Uterus (tissue), 2 donors: Measurements from ENCODE around the gene TRPC4.

Experiments used
- POLR2A ChIP-seq, 2 donors: fragments of 450-650 bp; IDR thresholded peaks; one replicate each; pipeline ENCODE4 v1.6.1; 2016; ENCODE audit warnings: antibody characterized with exemption in 2 of 2, mild to moderate bottlenecking in 1 of 2, moderate library complexity in 1 of 2
- TF ChIP-seq, protein P1 (sequence below), 4 experiments: fragments of 200-600 bp in 2 of 4; fragments of 450-650 bp in 2 of 4; sonication (generic) in 2 of 4; IDR thresholded peaks; one replicate each; pipeline ENCODE4 v1.5.1; 2016 to 2019; ENCODE audit warnings: antibody characterized with exemption in 4 of 4, mild to moderate bottlenecking in 2 of 4, moderate library complexity in 1 of 4

DNA sequence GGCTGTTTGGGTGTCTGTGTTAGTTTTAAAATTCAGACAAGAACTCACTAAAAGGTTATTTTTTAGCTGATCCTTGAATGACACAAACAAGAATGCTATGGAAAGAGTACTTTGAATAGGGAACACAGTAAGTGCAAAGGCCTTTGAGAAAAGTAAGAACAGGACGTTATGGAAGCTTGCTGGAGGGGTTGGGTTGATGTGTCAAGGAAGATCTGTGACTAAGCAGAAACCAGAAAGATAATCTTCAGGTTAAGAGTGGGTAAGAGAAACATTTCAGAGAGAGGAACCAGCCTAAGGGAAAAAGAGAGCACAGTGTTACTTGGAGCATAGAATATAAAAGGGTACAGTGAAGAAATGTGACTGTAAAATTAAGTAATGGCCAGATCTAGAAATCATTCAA is 41.2 kb upstream of the TRPC4 start:
- TF ChIP-seq, protein P1, sequence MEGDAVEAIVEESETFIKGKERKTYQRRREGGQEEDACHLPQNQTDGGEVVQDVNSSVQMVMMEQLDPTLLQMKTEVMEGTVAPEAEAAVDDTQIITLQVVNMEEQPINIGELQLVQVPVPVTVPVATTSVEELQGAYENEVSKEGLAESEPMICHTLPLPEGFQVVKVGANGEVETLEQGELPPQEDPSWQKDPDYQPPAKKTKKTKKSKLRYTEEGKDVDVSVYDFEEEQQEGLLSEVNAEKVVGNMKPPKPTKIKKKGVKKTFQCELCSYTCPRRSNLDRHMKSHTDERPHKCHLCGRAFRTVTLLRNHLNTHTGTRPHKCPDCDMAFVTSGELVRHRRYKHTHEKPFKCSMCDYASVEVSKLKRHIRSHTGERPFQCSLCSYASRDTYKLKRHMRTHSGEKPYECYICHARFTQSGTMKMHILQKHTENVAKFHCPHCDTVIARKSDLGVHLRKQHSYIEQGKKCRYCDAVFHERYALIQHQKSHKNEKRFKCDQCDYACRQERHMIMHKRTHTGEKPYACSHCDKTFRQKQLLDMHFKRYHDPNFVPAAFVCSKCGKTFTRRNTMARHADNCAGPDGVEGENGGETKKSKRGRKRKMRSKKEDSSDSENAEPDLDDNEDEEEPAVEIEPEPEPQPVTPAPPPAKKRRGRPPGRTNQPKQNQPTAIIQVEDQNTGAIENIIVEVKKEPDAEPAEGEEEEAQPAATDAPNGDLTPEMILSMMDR (IDR thresholded peaks at IDR 0.05) = no peak
- TF ChIP-seq POLR2A (IDR thresholded peaks at IDR 0.05) = no peak
